Tibial nerve (tissue), 4 donors: ENCODE data around the gene ALK. TPM values are rescaled to one million over a fixed set of nuclear protein-coding genes. Genes with fewer than 3 reads are reported as not detected.

Source experiments
- DNase-seq, 2 donors: peaks; one replicate each; pipeline ENCODE4 v3.0.0-alpha.2; 2019; ENCODE audit warnings: low spot score in 2 of 2
- H3K27ac ChIP-seq, 4 donors: fragments of 200-600 bp; sonication (generic) in 3 of 4; one replicate each; pipeline ENCODE4 v1.5.1; 2017 to 2019; ENCODE audit warnings: mild to moderate bottlenecking in 1 of 4
- H3K27me3 ChIP-seq, 2 donors: fragments of 200-600 bp; sonication (generic) in 1 of 2; one replicate each; pipeline versions ENCODE4 v1.5.1 to v1.6.0; 2017 to 2019
- H3K36me3 ChIP-seq, 3 donors: fragments of 200-600 bp; sonication (generic); one replicate each; pipeline ENCODE4 v1.5.1; 2018 to 2019
- H3K4me1 ChIP-seq, 4 donors: fragments of 200-600 bp; sonication (generic) in 3 of 4; one replicate each; pipeline ENCODE4 v1.5.1; 2017 to 2019
- H3K4me3 ChIP-seq, 4 donors: fragments of 200-600 bp; sonication (generic) in 3 of 4; one replicate each; pipeline ENCODE4 v1.5.1; 2017 to 2019; ENCODE audit warnings: mild to moderate bottlenecking in 1 of 4, moderate library complexity in 1 of 4
- H3K9me3 ChIP-seq, 4 donors: fragments of 200-600 bp; sonication (generic) in 3 of 4; one replicate each; pipeline ENCODE4 v1.5.1; 2017 to 2019
- EP300 ChIP-seq, 2 donors: sonication (generic); formaldehyde crosslinking; IDR thresholded peaks; one replicate each; pipeline ENCODE4 v1.6.1; 2017; ENCODE audit warnings: antibody characterized with exemption in 2 of 2, mild to moderate bottlenecking in 1 of 2
- POLR2A ChIP-seq, 2 donors: fragments of 450-650 bp; IDR thresholded peaks; one replicate each; pipeline ENCODE4 v1.6.1; 2017; ENCODE audit warnings: antibody characterized with exemption in 2 of 2, mild to moderate bottlenecking in 2 of 2, moderate library complexity in 2 of 2
- WGBS, 2 donors: methylation state at CpG; one replicate each; pipeline ENCODE4 v1.1.5; 2018; 5-methylcytosine and 5-hydroxymethylcytosine counted together
- total RNA-seq, 4 donors: library from RNA; depleted of rRNA; stranded (reverse); fragments of >200 nt; gene quantifications; one replicate each; pipeline ENCODE4 v1.1.0, GENCODE V29; 2016
- TF ChIP-seq, protein P1 (sequence below), 5 experiments: fragments of 200-600 bp in 3 of 5; fragments of 450-650 bp in 2 of 5; sonication (generic) in 3 of 5; IDR thresholded peaks; one replicate each; pipeline ENCODE4 v1.5.1; 2016 to 2019; ENCODE audit warnings: antibody characterized with exemption in 5 of 5, mild to moderate bottlenecking in 3 of 5, moderate library complexity in 2 of 5

ALK gene
- total RNA-seq, 4 donors from 2014 or later, result 0.39 to 4.8 (median 0.66) TPM

GRCh38 chr2:29317801-29318485, 603.4 kb downstream of the ALK start:
- H3K27me3 ChIP-seq, result no peaks in the 10 kb centered on the region
- H3K4me1 ChIP-seq, result peaks cover 0 to 4% (median 0%) of the 10 kb centered on the region in 4 donors
- H3K4me3 ChIP-seq, result no peak overlapping the region
- no peaks in the 10 kb centered on the region for H3K9me3 ChIP-seq
- TF ChIP-seq EP300 (IDR thresholded peaks at IDR 0.05) (peak in 1 of 2 donors; percentile 8), POLR2A (IDR thresholded peaks at IDR 0.05) (no peak)
- peak in 1 of 2 donors; percentile 18 for DNase-seq
- H3K27ac ChIP-seq, result no peak overlapping the region
- 80 to 82% methylated on average over 8 of the region's 8 CpGs for WGBS, 2 donors
- no peaks in the 10 kb centered on the region for H3K36me3 ChIP-seq

GRCh38 chr2:29317077-29317517, 604.3 kb downstream of the ALK start:
- peak in 1 of 2 donors; percentile 23 for DNase-seq
- WGBS, 2 donors, result 48 to 59% methylated on average over 3 of the region's 3 CpGs
- no peak for TF ChIP-seq POLR2A (IDR thresholded peaks at IDR 0.05)
- TF ChIP-seq, protein P1, sequence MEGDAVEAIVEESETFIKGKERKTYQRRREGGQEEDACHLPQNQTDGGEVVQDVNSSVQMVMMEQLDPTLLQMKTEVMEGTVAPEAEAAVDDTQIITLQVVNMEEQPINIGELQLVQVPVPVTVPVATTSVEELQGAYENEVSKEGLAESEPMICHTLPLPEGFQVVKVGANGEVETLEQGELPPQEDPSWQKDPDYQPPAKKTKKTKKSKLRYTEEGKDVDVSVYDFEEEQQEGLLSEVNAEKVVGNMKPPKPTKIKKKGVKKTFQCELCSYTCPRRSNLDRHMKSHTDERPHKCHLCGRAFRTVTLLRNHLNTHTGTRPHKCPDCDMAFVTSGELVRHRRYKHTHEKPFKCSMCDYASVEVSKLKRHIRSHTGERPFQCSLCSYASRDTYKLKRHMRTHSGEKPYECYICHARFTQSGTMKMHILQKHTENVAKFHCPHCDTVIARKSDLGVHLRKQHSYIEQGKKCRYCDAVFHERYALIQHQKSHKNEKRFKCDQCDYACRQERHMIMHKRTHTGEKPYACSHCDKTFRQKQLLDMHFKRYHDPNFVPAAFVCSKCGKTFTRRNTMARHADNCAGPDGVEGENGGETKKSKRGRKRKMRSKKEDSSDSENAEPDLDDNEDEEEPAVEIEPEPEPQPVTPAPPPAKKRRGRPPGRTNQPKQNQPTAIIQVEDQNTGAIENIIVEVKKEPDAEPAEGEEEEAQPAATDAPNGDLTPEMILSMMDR (IDR thresholded peaks at IDR 0.05), result no peak
- TF ChIP-seq EP300 (IDR thresholded peaks at IDR 0.05), result peak in 1 of 2 donors; percentile 39
- Histone ChIP-seq H3K27ac (no peak overlapping the region), H3K9me3 (no peaks in the 10 kb centered on the region), H3K4me1 (peaks cover 0 to 4% (median 0%) of the 10 kb centered on the region in 4 donors), H3K4me3 (no peak overlapping the region), H3K27me3 (no peaks in the 10 kb centered on the region), H3K36me3 (no peaks in the 10 kb centered on the region)

GRCh38 chr2:29314816-29315571, 606.4 kb downstream of the ALK start:
- WGBS, 2 donors, result 28% methylated on average over 18 of the region's 18 CpGs
- H3K9me3 ChIP-seq, result no peaks in the 10 kb centered on the region
- TF ChIP-seq EP300 (IDR thresholded peaks at IDR 0.05), result no peak
- TF ChIP-seq, protein P1 (IDR thresholded peaks at IDR 0.05), result no peak
- no peak for TF ChIP-seq POLR2A (IDR thresholded peaks at IDR 0.05)
- peak overlapping the region in 2 of 4 donors; percentile 9 to 24 for H3K4me3 ChIP-seq
- no peak overlapping the region for H3K27ac ChIP-seq
- H3K4me1 ChIP-seq, result peaks cover 0 to 4% (median 0%) of the 10 kb centered on the region in 4 donors
- H3K27me3 ChIP-seq, result no peaks in the 10 kb centered on the region
- no peaks in the 10 kb centered on the region for H3K36me3 ChIP-seq
- DNase-seq, result no peak

DNA sequence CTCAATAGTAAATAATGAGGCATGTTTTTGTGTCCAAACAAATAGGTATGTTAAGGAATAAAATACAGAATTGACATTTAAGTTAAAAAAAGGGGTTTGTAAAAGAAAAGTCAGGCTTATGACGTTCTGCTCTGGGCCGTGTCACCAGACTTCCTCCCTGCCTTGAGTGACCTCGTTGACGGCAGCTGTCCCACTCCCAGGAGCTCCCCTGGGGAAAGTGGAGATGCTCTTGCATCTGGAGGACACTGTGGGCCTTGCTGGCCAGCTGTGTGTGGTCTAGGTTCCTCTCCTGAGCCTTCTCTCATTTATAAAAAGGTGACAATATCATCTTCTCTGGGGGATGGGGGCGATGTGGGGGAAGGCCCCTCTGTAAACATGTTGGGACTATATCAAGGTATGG, 609.9 kb downstream of the ALK start:
- TF ChIP-seq POLR2A (IDR thresholded peaks at IDR 0.05), result no peak
- no peak for DNase-seq
- H3K9me3 ChIP-seq, result no peaks in the 10 kb centered on the region
- no peak overlapping the region for H3K4me3 ChIP-seq
- WGBS, 2 donors, result 70 to 74% methylated on average over 5 of the region's 5 CpGs
- H3K4me1 ChIP-seq, result peaks cover 0 to 7% (median 2%) of the 10 kb centered on the region in 4 donors
- H3K27me3 ChIP-seq, result no peaks in the 10 kb centered on the region
- no peak overlapping the region for H3K27ac ChIP-seq
- H3K36me3 ChIP-seq, result no peaks in the 10 kb centered on the region

GRCh38 chr2:29310650-29311348, 610.6 kb downstream of the ALK start:
- WGBS, 2 donors, result 50 to 65% methylated on average over 10 of the region's 10 CpGs
- no peaks in the 10 kb centered on the region for H3K36me3 ChIP-seq
- no peaks in the 10 kb centered on the region for H3K9me3 ChIP-seq
- H3K4me3 ChIP-seq, result no peak overlapping the region
- H3K4me1 ChIP-seq, result peaks cover 0 to 7% (median 2%) of the 10 kb centered on the region in 4 donors
- H3K27me3 ChIP-seq, result no peaks in the 10 kb centered on the region
- TF ChIP-seq EP300 (IDR thresholded peaks at IDR 0.05) (no peak), POLR2A (IDR thresholded peaks at IDR 0.05) (no peak)
- TF ChIP-seq, protein P1 (IDR thresholded peaks at IDR 0.05), result no peak
- H3K27ac ChIP-seq, result no peak overlapping the region
- no peak for DNase-seq
